Measurements from ENCODE around the gene LRRC40. TPM values are rescaled to one million over a fixed set of nuclear protein-coding genes. Genes with fewer than 3 reads are reported as not detected.

The LRRC40 gene
- total RNA-seq, 4 donors from 2014 or later = 0.37 to 14.1 (median 12.2) TPM

- Histone ChIP-seq H3K36me3 (no peaks in the 10 kb centered on the region), H3K27me3 (no peaks in the 10 kb centered on the region), H3K9me3 (no peaks in the 10 kb centered on the region), H3K4me1 (no peaks in the 10 kb centered on the region), H3K27ac (no peak overlapping the region), H3K4me3 (no peak overlapping the region)
- intact Hi-C loops (cut with DNase I; ENCODE audit: low total_unique reads) = no loop called here
- no peak for TF ChIP-seq POLR2A (IDR thresholded peaks at IDR 0.05)
- no peak for TF ChIP-seq POLR2AphosphoS5 (IDR thresholded peaks at IDR 0.05)
- TF ChIP-seq EP300 (IDR thresholded peaks at IDR 0.05; ENCODE audit: low read depth) = no peak
- no peak for TF ChIP-seq CTCF (IDR thresholded peaks at IDR 0.05)
- in situ Hi-C loops (cut with MboI; ENCODE audit: low pct_ligation_motif_present in 1 of 4, low pct_unique_long_range_greater_than_20kb in 1 of 4, low sequenced_read_pairs in 3 of 4) = no loop called here
- 84 to 100% methylated on average over 1 to 5 of the region's 5 CpGs for WGBS, 2 donors (ENCODE audit: low coverage in 1 of 2)
- no peak for DNase-seq
Measured at GRCh38 chr1:70109241-70109640, 96.1 kb downstream of the LRRC40 start.

- TF ChIP-seq EP300 (IDR thresholded peaks at IDR 0.05; ENCODE audit: low read depth) (no peak), POLR2AphosphoS5 (IDR thresholded peaks at IDR 0.05) (no peak), CTCF (IDR thresholded peaks at IDR 0.05) (no peak), POLR2A (IDR thresholded peaks at IDR 0.05) (no peak)
- 83 to 85% methylated on average over 1 of the region's 1 CpG for WGBS, 2 donors (ENCODE audit: low coverage in 1 of 2)
- Histone ChIP-seq H3K4me1 (no peaks in the 10 kb centered on the region), H3K36me3 (no peaks in the 10 kb centered on the region), H3K9me3 (no peaks in the 10 kb centered on the region), H3K4me3 (no peak overlapping the region), H3K27me3 (no peaks in the 10 kb centered on the region), H3K27ac (no peak overlapping the region)
- DNase-seq = no peak
- intact Hi-C loops (cut with DNase I; ENCODE audit: low total_unique reads) = no loop called here
- in situ Hi-C loops (cut with MboI; ENCODE audit: low pct_ligation_motif_present in 1 of 4, low pct_unique_long_range_greater_than_20kb in 1 of 4, low sequenced_read_pairs in 3 of 4) = no loop called here
Measured at GRCh38 chr1:70103770-70104169, 101.6 kb downstream of the LRRC40 start.

GRCh38 chr1:70101774-70102173 is 103.6 kb downstream of the LRRC40 start:
- Histone ChIP-seq H3K9me3 (no peaks in the 10 kb centered on the region), H3K36me3 (no peaks in the 10 kb centered on the region), H3K4me1 (no peaks in the 10 kb centered on the region), H3K4me3 (no peak overlapping the region), H3K27ac (no peak overlapping the region), H3K27me3 (no peaks in the 10 kb centered on the region)
- in situ Hi-C loops (cut with MboI; ENCODE audit: low pct_ligation_motif_present in 1 of 4, low pct_unique_long_range_greater_than_20kb in 1 of 4, low sequenced_read_pairs in 3 of 4) (no loop called here), intact Hi-C loops (cut with DNase I; ENCODE audit: low total_unique reads) (no loop called here)
- TF ChIP-seq POLR2AphosphoS5 (IDR thresholded peaks at IDR 0.05) (no peak), EP300 (IDR thresholded peaks at IDR 0.05; ENCODE audit: low read depth) (no peak), POLR2A (IDR thresholded peaks at IDR 0.05) (no peak)
- WGBS, 2 donors (ENCODE audit: low coverage in 1 of 2) = 48% methylated on average over 1 of the region's 1 CpG; no CpG with 5 or more reads in 1 of the 2 donors
- no peak for DNase-seq

GRCh38 chr1:70101231-70101630 is 104.1 kb downstream of the LRRC40 start:
- Histone ChIP-seq H3K9me3 (no peaks in the 10 kb centered on the region), H3K27ac (no peak overlapping the region), H3K4me3 (no peak overlapping the region), H3K27me3 (no peaks in the 10 kb centered on the region), H3K36me3 (no peaks in the 10 kb centered on the region), H3K4me1 (no peaks in the 10 kb centered on the region)
- WGBS, 2 donors (ENCODE audit: low coverage in 1 of 2) = 69 to 89% methylated on average over 1 to 2 of the region's 2 CpGs
- intact Hi-C loops (cut with DNase I; ENCODE audit: low total_unique reads) = no loop called here
- in situ Hi-C loops (cut with MboI; ENCODE audit: low pct_ligation_motif_present in 1 of 4, low pct_unique_long_range_greater_than_20kb in 1 of 4, low sequenced_read_pairs in 3 of 4) = no loop called here
- TF ChIP-seq POLR2AphosphoS5 (IDR thresholded peaks at IDR 0.05) = no peak
- DNase-seq = no peak

Small RNA genes lying within 50 kb of the gene (small RNA-seq; reads per million reads assigned to genes)
- gene RN7SL242P = 0 to 4.1 (median 0.16) reads per million in 4 donors

Other genes with a start within 250 kb of the LRRC40 start
- 100 to 1,000 TPM; 103 to 573 (median 189) TPM for gene SRSF11, start 15.8 kb upstream of the LRRC40 start, total RNA-seq
- 10 to 100 TPM; 10.7 to 35.5 (median 27.1) TPM for gene ANKRD13C, start 149.1 kb upstream of the LRRC40 start, total RNA-seq
- 1 to 10 TPM in 3 of 4 donors, not detected in 1; 1.9 to 8.6 (median 3.4) TPM for gene CTH, start 205.7 kb upstream of the LRRC40 start, total RNA-seq

All from transverse colon (tissue), 4 donors.